Activated T-cell treated with anti-CD3 and anti-CD28 coated beads for 24 hours (primary cell): ENCODE data around the gene PSG1.
"Not testable (repeated sequence)": the region's sequence is repeated elsewhere in the genome, so short reads cannot be mapped to it uniquely, and the experiment has no call there.

Experiments used
- DNase-seq: peaks from one replicate; pipeline ENCODE4 v3.0.0-alpha.2; 2020; ENCODE audit warnings: low read depth

The PSG1 gene

DNA sequence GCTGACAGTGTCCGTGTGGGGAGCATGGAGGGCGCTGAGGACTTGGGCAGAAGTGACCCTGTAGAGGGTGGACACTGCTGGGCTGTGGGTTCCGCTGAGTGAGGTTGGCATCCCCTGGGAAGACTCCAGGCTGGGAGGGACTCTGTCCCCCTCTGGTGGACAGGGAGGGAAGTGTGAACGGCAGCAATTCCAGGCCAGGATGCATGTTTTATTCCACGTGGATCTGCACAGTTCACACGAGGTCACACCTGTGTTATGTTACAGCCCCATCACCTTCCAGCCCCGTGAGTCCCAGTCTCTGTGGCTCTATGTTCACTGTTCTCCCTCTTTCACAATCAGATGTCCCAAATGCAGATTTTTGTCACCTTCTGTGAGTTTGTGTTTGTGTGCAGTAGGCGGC lies 1.8 kb upstream of the PSG1 start:
- not testable (repeated sequence) for DNase-seq

DNA sequence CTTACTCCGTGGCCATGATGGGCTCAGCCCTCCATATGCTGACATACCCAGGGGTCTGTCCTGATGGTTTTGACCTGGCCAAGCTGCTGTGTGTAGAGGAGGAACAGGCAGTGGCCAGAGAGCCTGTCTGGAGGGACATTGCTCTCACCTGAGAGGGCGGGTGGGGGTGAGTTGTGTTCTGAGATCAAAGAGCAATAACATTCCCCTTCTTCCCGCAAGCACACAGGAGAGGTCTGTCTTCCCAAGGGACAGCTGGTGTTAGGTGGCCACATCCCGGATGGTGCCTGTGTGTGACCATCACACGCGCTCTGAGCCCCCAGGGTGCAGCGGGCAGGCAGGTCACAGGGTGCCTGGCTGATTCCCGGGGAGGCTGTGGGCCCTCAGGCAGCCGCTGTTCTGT lies 1.1 kb upstream of the PSG1 start:
- DNase-seq, result not testable (repeated sequence)

GRCh38 chr19:42876596-42876995 lies 2.9 kb downstream of the PSG1 start:
- DNase-seq, result not testable (repeated sequence)

- not testable (repeated sequence) for DNase-seq
These were observed 3.6 kb downstream of the PSG1 start for GRCh38 chr19:42875881-42876280.

DNA sequence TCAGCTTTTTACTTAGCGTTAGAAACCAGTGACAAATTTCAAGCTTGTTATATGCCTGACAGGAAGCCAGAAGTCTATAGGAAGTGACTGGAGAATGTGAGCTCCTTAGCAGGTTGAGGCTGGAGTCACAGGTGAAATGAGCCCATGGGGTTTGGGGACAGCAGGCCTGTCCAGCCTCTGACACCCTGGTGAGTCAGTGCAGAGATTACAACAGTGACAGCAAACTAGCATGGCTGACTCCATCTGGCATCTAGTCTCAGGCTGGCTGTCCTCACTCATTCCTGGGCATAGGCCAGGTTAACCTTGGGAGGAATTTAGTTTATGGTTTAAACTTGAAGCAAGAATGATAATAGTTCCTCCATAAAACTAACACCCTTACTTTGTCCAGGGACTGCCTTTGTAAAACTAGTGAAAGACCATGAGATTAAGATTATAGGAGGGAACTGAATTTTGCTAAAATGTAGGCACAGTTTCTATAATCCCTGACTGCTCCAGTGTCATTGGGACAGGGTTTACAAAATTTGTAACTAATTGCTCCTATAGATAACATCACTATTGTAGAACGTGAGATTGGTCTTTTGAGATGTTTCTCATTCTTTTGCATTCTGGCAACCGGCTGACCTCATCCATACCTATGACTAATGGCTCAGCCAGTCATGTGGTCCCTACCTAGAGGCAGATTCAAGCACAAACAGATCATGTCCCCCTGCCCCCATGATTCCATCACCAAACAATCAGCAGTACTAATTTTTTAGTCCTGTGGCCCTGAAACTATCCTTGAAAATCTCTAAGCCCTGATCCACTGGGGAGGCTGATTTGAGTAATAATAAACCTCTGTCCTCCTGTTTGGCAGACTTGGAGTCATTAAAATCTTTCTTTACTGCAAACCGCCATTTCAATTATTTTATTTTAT lies 4.4 kb downstream of the PSG1 start:
- DNase-seq, result not testable (repeated sequence)

DNA sequence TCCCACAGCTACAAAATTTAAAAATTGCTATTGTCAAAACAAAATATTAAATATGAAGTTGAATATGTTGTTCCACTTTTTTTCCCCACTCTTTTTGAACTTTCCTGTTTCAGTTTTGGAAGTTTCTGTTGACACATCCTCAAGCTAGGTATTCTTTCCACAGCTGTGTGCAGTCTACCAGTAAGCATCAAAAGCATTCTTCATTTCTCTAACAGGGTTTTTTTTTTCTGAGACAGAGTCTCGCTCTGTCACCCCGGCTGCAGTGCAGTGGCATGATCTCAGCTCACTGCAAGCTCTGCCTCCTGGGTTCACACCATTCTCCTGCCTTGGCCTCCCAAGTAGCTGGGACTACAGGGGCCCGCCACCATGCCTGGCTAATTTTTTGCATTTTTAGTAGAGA lies 5.4 kb downstream of the PSG1 start:
- DNase-seq, result not testable (repeated sequence)

- no peak for DNase-seq
These were observed 6.9 kb downstream of the PSG1 start for GRCh38 chr19:42872608-42873007.

DNA sequence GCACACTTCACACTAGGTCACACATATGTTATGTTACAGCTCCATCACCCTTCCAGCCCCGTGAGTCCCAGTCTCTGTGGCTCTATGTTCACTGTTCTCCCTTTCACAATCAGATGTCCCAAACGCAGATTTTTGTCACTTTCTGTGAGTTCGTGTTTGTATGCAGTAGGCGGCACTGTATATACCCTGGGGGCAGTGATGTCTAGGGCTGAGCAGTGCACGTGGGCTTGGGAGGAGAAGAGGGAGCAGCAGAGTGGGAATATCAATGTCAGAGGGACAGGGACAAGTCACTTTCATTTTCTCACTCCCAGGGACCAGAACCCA lies 22.0 kb downstream of the PSG1 start:
- DNase-seq, result no peak

GRCh38 chr19:42856866-42857543 lies 22.5 kb downstream of the PSG1 start:
- DNase-seq, result not testable (repeated sequence)

- DNase-seq, result not testable (repeated sequence)
These were observed 24.8 kb downstream of the PSG1 start for GRCh38 chr19:42854745-42855144.

DNA sequence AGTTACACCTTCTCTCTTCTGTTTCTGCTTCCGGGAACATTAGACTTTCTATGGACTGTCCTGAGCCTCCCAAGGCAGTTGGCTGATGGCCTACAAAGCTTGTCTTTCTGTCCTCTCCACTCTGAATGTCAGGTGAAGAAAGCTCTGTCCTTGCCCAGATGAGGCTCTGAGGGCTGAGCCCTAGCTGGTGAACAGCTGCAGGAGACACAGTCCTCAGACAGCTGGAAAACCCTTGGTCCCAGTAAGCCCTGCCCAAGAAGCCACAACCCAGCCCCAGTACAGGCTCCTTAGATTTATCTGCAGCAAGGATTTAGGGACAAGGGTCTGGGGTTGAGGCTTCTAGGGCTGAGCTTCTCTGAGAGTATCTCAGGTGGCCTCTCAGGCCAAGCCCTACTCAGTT lies 26.3 kb downstream of the PSG1 start:
- not testable (repeated sequence) for DNase-seq

- not testable (repeated sequence) for DNase-seq
These were observed 26.7 kb downstream of the PSG1 start for GRCh38 chr19:42852821-42853220.

- not testable (repeated sequence) for DNase-seq
These were observed 27.7 kb downstream of the PSG1 start for GRCh38 chr19:42851718-42852280.

DNA sequence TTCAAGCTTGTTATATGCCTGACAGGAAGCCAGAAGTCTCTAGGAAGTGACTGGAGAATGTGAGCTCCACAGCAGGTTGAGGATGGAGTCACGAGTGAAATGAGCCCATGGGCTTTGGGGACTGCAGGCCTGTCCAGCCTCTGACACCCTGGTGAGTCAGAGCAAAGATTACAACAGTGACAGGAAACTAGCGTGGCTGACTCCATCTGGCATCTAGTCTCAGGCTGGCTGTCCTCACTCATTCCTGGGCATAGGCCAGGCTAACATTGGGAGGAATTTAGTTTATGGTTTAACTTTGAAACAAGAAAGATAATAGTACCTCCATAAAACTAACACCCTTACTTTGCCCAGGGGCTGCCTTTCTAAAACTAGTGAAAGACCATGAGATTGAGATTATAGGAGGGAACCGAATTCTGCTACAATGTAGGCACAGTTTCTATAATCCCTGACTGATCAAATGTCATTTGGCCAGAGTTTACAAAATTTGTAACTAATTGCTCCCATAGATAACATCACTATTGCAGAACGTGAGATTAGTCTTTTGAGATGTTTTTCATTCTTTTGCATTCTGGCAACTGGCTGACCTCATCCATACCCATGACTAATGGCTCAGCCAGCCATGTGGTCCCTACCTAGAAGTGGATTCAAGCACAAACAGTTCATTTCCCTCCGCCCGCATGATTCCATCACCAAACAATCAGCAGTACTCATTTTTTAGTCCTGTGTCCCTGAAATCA lies 28.4 kb downstream of the PSG1 start:
- DNase-seq, result no peak

DNA sequence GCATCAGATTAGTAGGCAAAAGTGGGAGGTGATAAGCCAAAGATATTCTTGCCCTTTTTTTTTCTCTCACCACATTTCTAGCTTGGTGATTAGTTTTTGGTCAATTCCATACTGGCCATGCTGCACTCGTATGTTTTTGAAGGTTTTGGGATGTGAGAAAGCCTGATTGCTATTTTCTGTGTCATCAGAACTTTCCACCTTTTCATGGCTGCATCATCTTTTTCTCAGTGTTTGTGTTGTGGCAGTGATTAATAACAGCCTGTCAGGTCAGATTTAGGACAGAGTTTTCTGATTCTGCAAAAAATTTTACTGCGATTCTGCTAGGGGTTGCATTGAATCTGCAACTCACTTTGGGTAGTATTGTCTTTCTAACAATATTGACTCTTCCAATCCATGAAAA lies 32.9 kb downstream of the PSG1 start:
- DNase-seq, result no peak

DNA sequence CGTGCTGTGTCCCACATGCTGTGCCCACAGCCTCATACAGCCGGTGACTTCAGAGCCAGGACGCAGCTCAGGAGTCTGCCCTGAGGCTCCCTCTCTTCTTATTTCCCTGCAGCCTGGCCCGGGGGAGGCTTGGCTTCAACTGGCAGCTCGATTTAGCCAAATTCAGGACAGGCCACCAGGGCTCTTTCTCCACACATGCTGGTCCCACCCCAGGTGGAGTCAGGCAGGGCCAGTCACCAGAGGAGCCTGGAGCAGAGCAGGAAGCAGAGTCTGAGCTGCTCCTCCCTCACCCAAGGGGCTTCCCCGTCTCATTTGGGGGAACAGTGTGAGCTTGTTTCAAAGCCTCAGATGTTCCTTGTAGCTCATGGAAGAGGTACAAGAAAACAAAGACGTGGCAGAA lies 35.9 kb downstream of the PSG1 start:
- DNase-seq, result not testable (repeated sequence)

DNA sequence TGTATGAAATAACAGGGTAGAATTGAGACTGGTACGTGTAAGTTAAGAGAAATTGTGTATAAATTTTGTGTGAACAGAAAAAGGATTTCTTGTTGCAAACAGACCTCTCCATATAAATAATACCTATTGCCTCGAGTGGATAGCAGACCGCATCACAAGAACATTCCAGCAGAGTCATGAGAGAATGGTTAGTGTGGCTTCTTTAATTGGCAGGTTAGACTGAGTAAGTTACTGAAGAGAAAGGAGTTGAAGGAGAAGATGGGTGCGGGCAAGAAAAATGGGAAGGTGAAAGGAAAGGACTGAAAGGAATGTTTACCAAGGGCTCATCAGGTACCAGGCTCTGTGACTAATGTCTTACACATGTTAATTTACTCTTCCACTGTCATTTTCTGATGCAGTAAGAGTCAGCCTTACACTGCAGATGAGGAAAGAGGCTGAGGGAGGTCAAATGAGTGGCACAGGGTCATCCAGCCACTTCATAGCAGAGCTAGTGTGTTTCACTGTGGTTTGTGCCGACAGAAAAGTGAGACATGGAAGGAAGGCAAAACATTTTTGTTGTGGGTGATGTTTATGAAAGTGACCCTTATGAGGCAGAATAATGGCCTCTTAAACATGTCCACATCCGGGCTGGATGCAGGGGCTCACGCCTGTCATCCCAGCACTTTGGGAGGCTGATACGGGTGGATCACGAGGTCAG lies 46.6 kb downstream of the PSG1 start:
- DNase-seq, result not testable (repeated sequence)

- DNase-seq, result not testable (repeated sequence)
These were observed 47.4 kb downstream of the PSG1 start for GRCh38 chr19:42832023-42832680.

DNA sequence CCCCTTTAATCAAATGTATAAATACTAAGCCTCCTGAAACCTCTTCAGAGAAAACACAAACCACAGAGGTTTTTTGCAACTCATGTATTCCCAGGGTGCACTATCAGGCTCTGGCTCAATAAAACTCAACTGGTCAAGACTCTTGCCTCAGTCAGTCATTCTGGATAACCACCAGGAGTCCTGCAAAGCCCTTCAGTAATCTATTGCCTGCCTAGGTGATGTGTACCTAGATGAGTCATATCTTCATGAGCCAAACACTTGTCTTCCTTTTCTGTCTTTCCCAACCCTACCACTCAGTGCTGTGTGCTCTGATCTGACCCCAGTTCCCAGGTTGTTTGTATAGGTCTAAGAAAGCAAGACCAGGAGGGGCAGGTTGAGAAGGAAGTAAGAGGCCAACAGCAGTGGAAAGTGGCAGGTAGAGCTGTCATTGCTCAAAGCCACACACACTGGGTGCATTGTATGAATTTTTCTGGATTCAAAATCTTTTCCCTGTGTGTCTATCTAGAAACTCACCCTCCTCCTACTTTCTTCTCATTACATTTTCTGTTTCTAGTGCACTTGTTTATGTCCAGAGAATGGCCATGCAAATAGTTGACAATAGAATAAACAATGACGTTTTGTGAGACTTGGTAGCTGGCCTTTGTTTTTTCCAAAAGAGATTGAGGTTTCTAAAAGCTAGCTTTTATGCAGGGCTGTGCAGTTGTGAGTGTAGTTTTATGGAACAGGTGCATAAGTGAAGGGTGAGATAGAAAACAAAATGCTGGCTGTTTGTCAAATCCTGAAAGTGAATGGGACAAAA lies 48.1 kb downstream of the PSG1 start:
- no peak for DNase-seq

GRCh38 chr19:42821306-42821977 lies 58.1 kb downstream of the PSG1 start:
- not testable (repeated sequence) for DNase-seq
